Keratinocyte (primary cell): ENCODE measurements around the gene ALDH4A1. TPM values are rescaled to one million over a fixed set of nuclear protein-coding genes. Genes with fewer than 3 reads are reported as not detected.

Experiments
- DNase-seq: peaks from one replicate; pipeline ENCODE4 v3.0.0-alpha.2; 2011; ENCODE audit warnings: low read depth, missing footprints, low spot score
- FAIRE-seq: peaks from 2 replicates; lab custom pipeline; 2011; peaks lifted over from hg19 to GRCh38; lab: Jason Lieb, UNC
- H2AFZ ChIP-seq: 2 replicates; pipeline ENCODE4 v1.6.0; 2012; ENCODE audit warnings: low read length, control low read depth, inconsistent platforms; ENCODE audit not compliant: control insufficient read depth
- H3K27ac ChIP-seq: 2 replicates; pipeline ENCODE4 v1.5.1; 2011; ENCODE audit warnings: low read length; ENCODE audit not compliant: control insufficient read depth, insufficient read depth
- H3K27me3 ChIP-seq: 3 replicates; pipeline ENCODE4 v1.6.0; 2011; ENCODE audit warnings: low read length; ENCODE audit not compliant: control insufficient read depth, insufficient read depth; ENCODE audit errors: extremely low read depth
- H3K36me3 ChIP-seq, 2 experiments: 2 replicates in 1 of 2; 3 replicates in 1 of 2; pipeline ENCODE4 v1.5.1; 2011; ENCODE audit warnings: low read length in 2 of 2, mild to moderate bottlenecking in 1 of 2; ENCODE audit not compliant: control insufficient read depth in 2 of 2, insufficient read depth in 2 of 2; ENCODE audit errors: extremely low read depth in 1 of 2
- H3K4me1 ChIP-seq: 3 replicates; pipeline ENCODE4 v1.5.1; 2011; ENCODE audit warnings: low read length; ENCODE audit not compliant: control insufficient read depth, insufficient read depth; ENCODE audit errors: extremely low read depth
- H3K4me2 ChIP-seq: 3 replicates; pipeline ENCODE4 v1.6.0; 2011; ENCODE audit warnings: low read depth, low read length; ENCODE audit not compliant: control insufficient read depth, insufficient read depth; ENCODE audit errors: extremely low read depth
- H3K4me3 ChIP-seq, 3 experiments: fragments of 200-600 bp in 1 of 3; sonication (generic) in 1 of 3; 2 replicates in 2 of 3; 3 replicates in 1 of 3; pipeline ENCODE4 v1.5.1; 2011 to 2016; ENCODE audit warnings: low read length in 3 of 3, mild to moderate bottlenecking in 3 of 3, control low read depth in 2 of 3, inconsistent platforms in 1 of 3, low read depth in 1 of 3, mixed read lengths in 1 of 3, mixed run types in 1 of 3, moderate library complexity in 1 of 3; ENCODE audit not compliant: control insufficient read depth in 2 of 3, insufficient read depth in 2 of 3; ENCODE audit errors: extremely low read depth in 1 of 3
- H3K79me2 ChIP-seq: 2 replicates; pipeline ENCODE4 v1.6.0; 2012; ENCODE audit warnings: low read length; ENCODE audit not compliant: control insufficient read depth, insufficient read depth
- H3K9ac ChIP-seq: 3 replicates; pipeline ENCODE4 v1.6.0; 2011; ENCODE audit warnings: low read length; ENCODE audit not compliant: control insufficient read depth, insufficient read depth; ENCODE audit errors: extremely low read depth
- H3K9me1 ChIP-seq: 3 replicates; pipeline ENCODE4 v1.6.0; 2011; ENCODE audit warnings: low read length; ENCODE audit not compliant: control insufficient read depth, insufficient read depth; ENCODE audit errors: extremely low read depth
- H3K9me3 ChIP-seq: 2 replicates; pipeline ENCODE4 v1.5.1; 2012; ENCODE audit warnings: low read depth, low read length; ENCODE audit not compliant: control insufficient read depth
- H4K20me1 ChIP-seq: 3 replicates; pipeline ENCODE4 v1.6.0; 2011; ENCODE audit warnings: low read length; ENCODE audit not compliant: control insufficient read depth, insufficient read depth; ENCODE audit errors: extremely low read depth
- CTCF ChIP-seq, 3 experiments: IDR thresholded peaks in 1 of 3; conservative IDR thresholded peaks in 1 of 3; optimal IDR thresholded peaks in 1 of 3; 2 replicates in 2 of 3; 3 replicates in 1 of 3; pipeline versions ENCODE3 to v1.5.1; 2011; ENCODE audit warnings: low read length in 3 of 3, mild to moderate bottlenecking in 3 of 3, moderate library complexity in 2 of 3, control low read depth in 1 of 3, inconsistent platforms in 1 of 3; ENCODE audit not compliant: insufficient read depth in 2 of 3; ENCODE audit errors: extremely low read depth in 1 of 3
- EZH2 ChIP-seq: IDR thresholded peaks from one replicate; pipeline ENCODE4 v1.6.1; 2012; ENCODE audit warnings: inconsistent platforms, mild to moderate bottlenecking, low read length, moderate library complexity
- dilution Hi-C: fragments of 300-500 bp; cut with MboI; formaldehyde crosslinking; loops from one replicate; pipeline ENCODE4 v1.7.0; 2020; ENCODE audit warnings: low sequenced_read_pairs; ENCODE audit not compliant: extremely low pct_ligation_motif_present
- polyA plus RNA-seq, 5 experiments: library from polyadenylated mRNA; depleted of rRNA in 3 of 5; stranded (reverse) in 3 of 5; stranded (forward) in 1 of 5; unstranded in 1 of 5; fragments of >200 nt; gene quantifications; 1 replicate in 1 of 5; 2 replicates in 3 of 5; 3 replicates in 1 of 5; pipeline versions ENCODE4 v1.2.1 to v1.2.3, GENCODE V29; 2011 to 2012; ENCODE audit warnings: missing spikeins in 2 of 5, low read depth in 1 of 5, low replicate concordance in 1 of 5

ALDH4A1 gene
- polyA plus RNA-seq, 1 donor (not counting 4 experiments of a cell fraction or from before 2014, with no cell fraction given), result 52.7 TPM

- dilution Hi-C loops, result no loop called here
- H3K27ac ChIP-seq, result no peak overlapping the region
- no peak overlapping the region for H2AFZ ChIP-seq
- no peak overlapping the region for H3K4me3 ChIP-seq
- no peak for TF ChIP-seq EZH2
- TF ChIP-seq CTCF (optimal IDR thresholded peaks at IDR 0.05 in 1 of 3, IDR thresholded peaks at IDR 0.05 in 1 of 3, conservative IDR thresholded peaks at IDR 0.05 in 1 of 3; ENCODE audit: extremely low read depth in 1 of 3, insufficient read depth in 2 of 3, low read length in 3 of 3), result no peak
- H4K20me1 ChIP-seq, result no peaks in the 10 kb centered on the region
- no peaks in the 10 kb centered on the region for H3K79me2 ChIP-seq
- H3K27me3 ChIP-seq, result no peaks in the 10 kb centered on the region
- H3K4me2 ChIP-seq, result no peak overlapping the region
- no peak overlapping the region for H3K9ac ChIP-seq
- DNase-seq, result no peak
- no peaks in the 10 kb centered on the region for H3K9me3 ChIP-seq
- no peak for FAIRE-seq
- peaks cover 11 to 33% of the 10 kb centered on the region in 2 experiments for H3K36me3 ChIP-seq
- no peaks in the 10 kb centered on the region for H3K4me1 ChIP-seq
- no peaks in the 10 kb centered on the region for H3K9me1 ChIP-seq
Measured at GRCh38 chr1:18875796-18876128, 26.6 kb downstream of the ALDH4A1 start.

GRCh38 chr1:18875107-18875795 lies 27.1 kb downstream of the ALDH4A1 start:
- peaks cover 11 to 33% of the 10 kb centered on the region in 2 experiments for H3K36me3 ChIP-seq

More at GRCh38 chr1:18875107-18875795, 27.1 kb downstream of the ALDH4A1 start:
- H3K27me3 ChIP-seq, result no peaks in the 10 kb centered on the region
- no peak overlapping the region for H3K27ac ChIP-seq
- no peaks in the 10 kb centered on the region for H3K79me2 ChIP-seq
- no peaks in the 10 kb centered on the region for H4K20me1 ChIP-seq
- FAIRE-seq (peak; percentile 69), DNase-seq (peak; percentile 36)
- dilution Hi-C loops, result no loop called here
- no peak overlapping the region for H3K4me3 ChIP-seq
- H2AFZ ChIP-seq, result no peak overlapping the region
- no peak overlapping the region for H3K9ac ChIP-seq
- no peaks in the 10 kb centered on the region for H3K4me1 ChIP-seq
- TF ChIP-seq CTCF (optimal IDR thresholded peaks at IDR 0.05 in 1 of 3, IDR thresholded peaks at IDR 0.05 in 1 of 3, conservative IDR thresholded peaks at IDR 0.05 in 1 of 3; ENCODE audit: extremely low read depth in 1 of 3, insufficient read depth in 2 of 3, low read length in 3 of 3), result peak; percentile 79 to 95 (median 87)
- TF ChIP-seq EZH2, result no peak
- H3K9me1 ChIP-seq, result no peaks in the 10 kb centered on the region
- H3K9me3 ChIP-seq, result no peaks in the 10 kb centered on the region
- H3K4me2 ChIP-seq, result no peak overlapping the region
